ENCODE measurements around the gene LRRTM4.

GRCh38 chr2:77034445-77034844 lies 487.7 kb downstream of the LRRTM4 start:
- TF ChIP-seq EZH2 (IDR thresholded peaks at IDR 0.05; ENCODE audit: insufficient read depth, poor library complexity, severe bottlenecking) (no peak), EZH2phosphoT487 (IDR thresholded peaks at IDR 0.05; ENCODE audit: insufficient read depth, low read depth) (no peak)

All from GM23248 (cell line).